Lung (tissue), 12 donors: ENCODE results near the gene RTN4IP1. TPM values are rescaled to one million over a fixed set of nuclear protein-coding genes. Genes with fewer than 3 reads are reported as not detected.

Experiments
- ATAC-seq: fragments of 200-7000 bp; cut with Tn5 transposase; one replicate; pipeline ENCODE4 v1.9.1; 2020; ENCODE audit warnings: moderate number of reproducible peaks; ENCODE audit not compliant: insufficient read depth, low FRiP score
- DNase-seq, 3 donors: peaks; one replicate each; pipeline ENCODE4 v3.0.0-alpha.2; 2013 to 2017
- H3K27ac ChIP-seq, 2 donors: one replicate each; pipeline ENCODE4 v1.5.1; 2013; ENCODE audit warnings: mild to moderate bottlenecking in 2 of 2, moderate library complexity in 2 of 2, control low read depth in 1 of 2, inconsistent platforms in 1 of 2, low read depth in 1 of 2, low read length in 1 of 2
- H3K27me3 ChIP-seq, 3 donors: one replicate each; pipeline ENCODE4 v1.5.1; 2013; ENCODE audit warnings: low read length in 2 of 3; ENCODE audit not compliant: control insufficient read depth in 3 of 3, insufficient read depth in 3 of 3
- H3K36me3 ChIP-seq, 4 donors: one replicate each; pipeline ENCODE4 v1.5.1; 2013; ENCODE audit warnings: low read length in 4 of 4, mild to moderate bottlenecking in 1 of 4, moderate library complexity in 1 of 4; ENCODE audit not compliant: control insufficient read depth in 4 of 4, insufficient read depth in 4 of 4
- H3K4me1 ChIP-seq, 5 donors: one replicate each; pipeline ENCODE4 v1.5.1; 2013; ENCODE audit warnings: low read length in 5 of 5, mild to moderate bottlenecking in 2 of 5, moderate library complexity in 1 of 5; ENCODE audit not compliant: control insufficient read depth in 5 of 5, insufficient read depth in 5 of 5
- H3K4me3 ChIP-seq: one replicate; pipeline ENCODE4 v1.5.1; 2013; ENCODE audit warnings: mild to moderate bottlenecking, control low read depth, moderate library complexity
- H3K9ac ChIP-seq, 2 donors: one replicate each; pipeline ENCODE4 v1.5.1; 2013; ENCODE audit warnings: low read length in 2 of 2, control low read depth in 1 of 2; ENCODE audit not compliant: insufficient read depth in 1 of 2
- H3K9me3 ChIP-seq, 4 donors: one replicate each; pipeline ENCODE4 v1.5.1; 2013; ENCODE audit warnings: low read length in 3 of 4, mild to moderate bottlenecking in 1 of 4, moderate library complexity in 1 of 4; ENCODE audit not compliant: control insufficient read depth in 4 of 4, insufficient read depth in 3 of 4
- CTCF ChIP-seq: IDR thresholded peaks from 2 replicates; pipeline ENCODE4 v1.5.1; 2012; ENCODE audit warnings: mild to moderate bottlenecking; ENCODE audit errors: control extremely low read depth, extremely low read depth
- WGBS, 2 donors: extraction: QIAGEN DNeasy Blood & Tissue Kit; methylation state at CpG; one replicate each; pipeline ENCODE4 v1.1.7; 2013; 5-methylcytosine and 5-hydroxymethylcytosine counted together
- polyA plus RNA-seq, 2 donors: library from polyadenylated mRNA; stranded (reverse); fragments of 200-250 nt; gene quantifications; one replicate each; pipeline ENCODE4 v1.2.1, GENCODE V29; 2013
- total RNA-seq, 2 donors: library from RNA; depleted of rRNA in 1 of 2; stranded (reverse); fragments of >200 nt in 1 of 2; gene quantifications; one replicate each; pipeline ENCODE4 v1.2.1, GENCODE V29; 2014 to 2021
- donor health status: control.
- donor health status: control.
- donor health status: Bipolar disorder and iron deficiency.
- donor health status: healthy.
- donor health status: DM: yes; HTN: yes; CAD: no.

The RTN4IP1 gene
- total and polyA plus RNA-seq, 4 donors = 2.8 to 5.6 (median 4.6) TPM

- WGBS, 2 donors = 95 to 97% methylated on average over 9 of the region's 9 CpGs
- H3K27ac ChIP-seq = no peak overlapping the region
- H3K4me1 ChIP-seq = no peaks in the 10 kb centered on the region
Measured at GRCh38 chr6:106612671-106613416, 16.5 kb downstream of the RTN4IP1 start.

GRCh38 chr6:106611030-106611429 lies 18.3 kb downstream of the RTN4IP1 start:
- H3K9ac ChIP-seq = no peak overlapping the region
- DNase-seq (no peak), ATAC-seq (no peak)
- no peaks in the 10 kb centered on the region for H3K27me3 ChIP-seq
- 97 to 100% methylated on average over 2 of the region's 2 CpGs for WGBS, 2 donors
- TF ChIP-seq CTCF = no peak
- H3K9me3 ChIP-seq = no peaks in the 10 kb centered on the region
- no peak overlapping the region for H3K4me3 ChIP-seq
- no peak overlapping the region for H3K27ac ChIP-seq
- H3K36me3 ChIP-seq = peaks cover 0 to 2% (median 0%) of the 10 kb centered on the region in 4 donors
- H3K4me1 ChIP-seq = no peaks in the 10 kb centered on the region

More at GRCh38 chr6:106612671-106613416, 16.5 kb downstream of the RTN4IP1 start:
- Histone ChIP-seq H3K9ac (no peak overlapping the region), H3K36me3 (peaks cover 0 to 2% (median under 1%) of the 10 kb centered on the region in 4 donors), H3K4me3 (no peak overlapping the region), H3K9me3 (no peaks in the 10 kb centered on the region), H3K27me3 (no peaks in the 10 kb centered on the region)
- DNase-seq (no peak), ATAC-seq (no peak)
- TF ChIP-seq CTCF = no peak

- no peaks in the 10 kb centered on the region for H3K9me3 ChIP-seq
- ATAC-seq (no peak), DNase-seq (peak; percentile 12 to 38 (median 21))
- no peaks in the 10 kb centered on the region for H3K27me3 ChIP-seq
- TF ChIP-seq CTCF = no peak
- H3K4me1 ChIP-seq = no peaks in the 10 kb centered on the region
- WGBS, 2 donors = 81 to 84% methylated on average over 6 of the region's 6 CpGs
- no peak overlapping the region for H3K4me3 ChIP-seq
- peaks cover 0 to 2% (median 0%) of the 10 kb centered on the region in 4 donors for H3K36me3 ChIP-seq
- no peak overlapping the region for H3K27ac ChIP-seq
- H3K9ac ChIP-seq = no peak overlapping the region
Measured at GRCh38 chr6:106609699-106610098, 19.6 kb downstream of the RTN4IP1 start.
